Measurements from ENCODE around the gene GRIK5. TPM values are rescaled to one million over a fixed set of nuclear protein-coding genes. Genes with fewer than 3 reads are reported as not detected.

The GRIK5 gene, protein sequence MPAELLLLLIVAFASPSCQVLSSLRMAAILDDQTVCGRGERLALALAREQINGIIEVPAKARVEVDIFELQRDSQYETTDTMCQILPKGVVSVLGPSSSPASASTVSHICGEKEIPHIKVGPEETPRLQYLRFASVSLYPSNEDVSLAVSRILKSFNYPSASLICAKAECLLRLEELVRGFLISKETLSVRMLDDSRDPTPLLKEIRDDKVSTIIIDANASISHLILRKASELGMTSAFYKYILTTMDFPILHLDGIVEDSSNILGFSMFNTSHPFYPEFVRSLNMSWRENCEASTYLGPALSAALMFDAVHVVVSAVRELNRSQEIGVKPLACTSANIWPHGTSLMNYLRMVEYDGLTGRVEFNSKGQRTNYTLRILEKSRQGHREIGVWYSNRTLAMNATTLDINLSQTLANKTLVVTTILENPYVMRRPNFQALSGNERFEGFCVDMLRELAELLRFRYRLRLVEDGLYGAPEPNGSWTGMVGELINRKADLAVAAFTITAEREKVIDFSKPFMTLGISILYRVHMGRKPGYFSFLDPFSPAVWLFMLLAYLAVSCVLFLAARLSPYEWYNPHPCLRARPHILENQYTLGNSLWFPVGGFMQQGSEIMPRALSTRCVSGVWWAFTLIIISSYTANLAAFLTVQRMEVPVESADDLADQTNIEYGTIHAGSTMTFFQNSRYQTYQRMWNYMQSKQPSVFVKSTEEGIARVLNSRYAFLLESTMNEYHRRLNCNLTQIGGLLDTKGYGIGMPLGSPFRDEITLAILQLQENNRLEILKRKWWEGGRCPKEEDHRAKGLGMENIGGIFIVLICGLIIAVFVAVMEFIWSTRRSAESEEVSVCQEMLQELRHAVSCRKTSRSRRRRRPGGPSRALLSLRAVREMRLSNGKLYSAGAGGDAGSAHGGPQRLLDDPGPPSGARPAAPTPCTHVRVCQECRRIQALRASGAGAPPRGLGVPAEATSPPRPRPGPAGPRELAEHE
- not detected in 2 replicates for total RNA-seq

DNA sequence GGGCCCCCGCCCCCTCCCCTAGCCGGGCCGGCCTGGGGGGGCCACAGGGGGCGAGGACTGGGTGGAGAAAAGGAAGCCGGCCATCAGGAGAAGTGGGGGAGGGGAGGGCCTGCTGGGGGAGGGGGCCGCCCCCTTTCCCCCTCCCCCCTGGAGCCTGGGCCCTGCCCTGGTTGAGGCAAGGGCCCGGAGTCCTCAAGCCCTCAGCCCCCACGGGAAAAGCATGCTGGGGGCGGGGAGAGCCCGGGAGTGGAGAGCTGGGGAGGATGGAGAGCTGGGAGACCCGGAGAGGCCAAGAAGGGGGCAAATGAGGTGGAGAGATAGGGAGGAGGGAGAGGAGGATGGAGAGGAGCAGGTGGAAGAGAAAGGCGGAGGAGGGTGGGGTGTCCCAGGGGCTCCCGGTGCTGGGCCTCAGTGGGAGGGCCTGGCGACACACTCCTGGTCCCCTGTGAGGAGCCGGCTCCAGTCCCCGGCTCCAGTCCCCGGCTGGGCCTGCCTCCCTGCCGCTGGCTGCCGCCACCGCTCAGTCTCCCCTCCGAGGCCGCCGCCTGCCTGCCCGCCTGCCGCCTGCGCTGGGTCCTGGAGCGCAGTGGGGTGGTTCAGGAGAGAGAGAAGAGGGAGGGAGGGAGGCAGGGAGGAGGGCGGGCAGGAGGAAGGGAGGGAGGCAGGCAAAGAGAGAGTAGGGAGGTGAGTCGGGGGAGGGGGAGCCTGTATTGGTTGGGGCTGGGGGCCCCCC lies at the start of gene GRIK5:
Gene GRIK5 (minus strand): TSS at position 588 of the 733 bp plus-strand sequence. CDS start 4,436 bp downstream, outside the sequence.

DNA sequence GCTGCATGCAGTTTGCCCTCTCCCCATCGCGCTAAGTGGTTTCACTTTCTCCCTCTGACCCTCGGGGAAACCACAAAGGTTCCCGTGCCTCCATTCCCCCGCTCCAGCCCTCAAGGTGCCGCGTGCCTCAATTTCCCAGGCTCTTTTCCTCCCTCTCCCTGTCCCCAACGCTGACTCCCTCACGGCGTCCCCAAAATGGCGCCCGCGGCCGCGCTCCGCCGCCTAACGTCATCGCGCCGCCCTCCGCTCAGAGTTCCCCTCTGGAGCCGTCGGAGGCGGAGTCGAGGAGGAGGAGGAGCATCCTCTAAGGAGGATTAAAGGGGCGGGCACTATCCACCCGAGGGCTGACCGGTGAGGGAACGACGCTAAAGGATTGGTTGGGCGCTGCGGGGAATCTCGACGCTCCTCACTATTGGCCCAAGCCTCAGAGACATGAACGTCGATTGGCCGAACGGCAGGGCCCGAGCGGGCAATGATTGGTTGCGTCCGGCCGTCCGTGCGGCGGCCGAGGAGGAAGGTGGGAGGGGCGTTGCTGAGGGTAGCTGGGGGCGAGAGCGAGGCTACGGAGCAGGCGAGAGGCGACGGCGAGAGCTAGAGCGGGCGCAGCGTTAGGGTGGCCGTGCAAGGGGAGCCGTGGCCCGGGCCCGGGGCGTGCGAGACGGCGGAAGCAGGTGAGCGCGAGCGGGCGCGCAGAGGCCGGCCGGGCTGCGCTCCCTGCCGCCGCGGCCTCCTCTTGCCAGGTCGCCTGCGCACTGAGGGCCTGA lies 5.8 kb upstream of the GRIK5 start, which contains the start of gene ZNF574:
Gene ZNF574 (plus strand): TSS at position 551 of the 764 bp plus-strand sequence. CDS start 2,441 bp downstream, outside the sequence.

DNA sequence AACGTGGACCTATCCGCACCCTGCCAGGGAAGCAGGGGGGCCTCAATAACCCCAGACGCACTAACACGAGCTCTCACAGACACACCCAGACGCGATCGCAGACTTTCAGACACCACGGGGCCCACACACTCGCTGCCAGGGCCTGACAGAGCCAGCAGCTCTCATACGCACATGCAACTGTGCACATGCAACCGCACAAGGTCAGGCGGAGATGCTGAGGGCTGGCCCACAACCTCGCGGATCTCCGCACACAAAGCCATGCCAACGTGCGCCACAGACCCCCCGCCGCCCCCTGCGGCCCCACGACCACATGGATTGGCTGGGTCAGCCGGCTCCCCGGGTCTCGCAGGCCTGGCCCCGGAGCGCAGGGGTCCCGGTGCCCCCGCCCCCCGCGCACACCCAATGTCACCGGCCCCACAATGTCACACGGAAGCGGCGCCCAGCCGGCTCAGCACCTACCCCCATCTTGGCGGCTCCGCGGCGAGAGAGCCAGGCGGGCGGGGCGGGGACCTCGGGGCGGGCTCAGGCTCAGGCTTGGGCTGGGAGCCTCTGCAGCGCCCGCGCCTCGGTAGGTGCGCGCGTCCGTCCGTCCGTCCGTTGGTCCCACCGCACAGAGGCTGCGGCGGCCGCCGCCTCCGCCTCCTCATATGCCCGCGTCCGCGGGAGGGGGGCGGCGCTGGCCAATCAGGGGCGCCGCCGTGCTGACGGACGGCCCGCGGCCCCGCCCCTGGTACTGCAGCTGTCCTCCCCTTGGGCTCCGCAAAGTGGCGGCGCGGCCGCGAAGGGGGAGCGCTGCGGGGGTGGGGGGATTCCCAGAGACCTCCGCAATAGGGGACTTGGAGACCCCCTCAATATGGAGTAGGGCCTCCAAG lies 76.2 kb downstream of the GRIK5 start, which contains the start of gene ATP1A3:
Gene ATP1A3 (minus strand): TSS at position 619 of the 872 bp plus-strand sequence. CDS start 154 bp downstream, at position 465.

DNA sequence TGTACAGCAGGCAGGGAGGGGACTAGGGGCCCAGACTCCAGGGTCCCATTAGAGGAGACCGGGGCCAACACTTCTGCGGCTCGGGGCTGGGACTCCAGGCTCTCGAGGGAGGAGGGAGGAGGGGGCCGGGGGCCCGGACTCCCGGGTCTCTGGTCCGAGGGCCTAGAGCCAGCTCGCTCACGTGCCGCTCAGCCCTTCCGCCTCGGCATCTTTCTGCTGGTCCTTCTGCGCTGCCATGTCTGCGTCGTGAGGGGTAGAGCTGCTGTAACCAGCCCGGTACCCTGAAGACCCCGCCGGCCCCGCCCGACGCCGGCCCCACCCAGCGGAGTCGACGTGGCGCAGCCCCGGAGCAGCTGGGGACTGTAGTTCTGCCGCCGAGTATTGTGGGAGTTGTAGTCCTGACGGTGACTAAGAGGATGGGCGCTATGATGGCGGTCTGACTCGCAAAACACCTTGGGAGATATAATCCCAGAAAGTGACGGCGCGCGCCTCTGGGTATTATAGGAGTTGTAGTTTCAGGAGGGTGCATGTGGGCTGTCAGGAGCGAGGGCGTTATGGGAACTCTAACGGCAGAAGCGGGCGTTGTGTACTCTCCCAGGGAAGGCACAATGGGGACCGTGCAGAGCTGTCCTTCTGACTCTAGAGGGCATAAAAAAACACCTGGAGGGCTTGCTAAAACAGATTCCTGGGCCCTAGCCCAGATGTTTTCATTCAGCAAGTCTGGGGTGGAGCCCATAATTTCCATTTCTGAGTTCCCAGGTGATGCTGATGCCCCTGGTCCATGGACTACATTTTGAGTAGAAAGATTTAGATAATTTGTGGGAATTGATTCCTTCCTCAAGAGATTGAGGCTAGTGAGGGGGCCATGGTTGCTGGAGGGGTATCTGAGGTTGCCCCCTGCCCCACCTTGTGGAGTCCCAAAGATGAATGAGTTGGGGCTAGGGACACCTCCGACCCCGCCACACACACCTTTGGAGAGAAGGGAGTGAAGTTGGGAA lies 110.7 kb downstream of the GRIK5 start, which contains the start of gene RABAC1:
Gene RABAC1 (minus strand): TSS at position 266 of the 998 bp plus-strand sequence. CDS start 29 bp downstream, at position 237.

Other genes starting within 250 kb of the GRIK5 start
- gene LYPD4, start 225.5 kb downstream of the GRIK5 start, total RNA-seq, result not detected in 2 replicates
- not detected in 2 replicates for gene DMRTC2, start 225.2 kb downstream of the GRIK5 start, total RNA-seq
- gene RPS19, start 210.0 kb downstream of the GRIK5 start, total RNA-seq, result 929 and 2,881 TPM in 2 replicates
- 0.35 TPM in 1 of 2 replicates, not detected in the other for gene CD79A, start 192.9 kb downstream of the GRIK5 start, total RNA-seq
- gene ARHGEF1, start 187.0 kb downstream of the GRIK5 start, total RNA-seq, result 63.7 and 69.3 TPM in 2 replicates
- not detected in 2 replicates for gene ERFL, start 141.8 kb downstream of the GRIK5 start, total RNA-seq
- gene RABAC1, start 110.9 kb downstream of the GRIK5 start, total RNA-seq, result 300 and 373 TPM in 2 replicates
- gene ATP1A3, start 76.0 kb downstream of the GRIK5 start, total RNA-seq, result 0.29 and 0.89 TPM in 2 replicates
- 10.6 and 10.7 TPM in 2 replicates for gene ZNF574, start 6.0 kb upstream of the GRIK5 start, total RNA-seq
- under 0.01 and 0.18 TPM in 2 replicates for gene POU2F2, start 62.2 kb upstream of the GRIK5 start, total RNA-seq
- 22.0 and 35.2 TPM in 2 replicates for gene DEDD2, start 147.5 kb upstream of the GRIK5 start, total RNA-seq
- gene ZNF526, start 150.1 kb upstream of the GRIK5 start, total RNA-seq, result 5.8 TPM in 2 replicates
- gene GSK3A, start 172.4 kb upstream of the GRIK5 start, total RNA-seq, result 14.7 and 16.4 TPM in 2 replicates
- 34.0 and 37.2 TPM in 2 replicates for gene ERF, start 184.9 kb upstream of the GRIK5 start, total RNA-seq
- 28.5 and 34.0 TPM in 2 replicates for gene CIC, start 199.0 kb upstream of the GRIK5 start, total RNA-seq
- gene PRR19, start 231.9 kb upstream of the GRIK5 start, total RNA-seq, result 3.2 TPM in 1 of 2 replicates, not detected in the other
- gene PAFAH1B3, start 232.4 kb upstream of the GRIK5 start, total RNA-seq, result 44.4 and 55.8 TPM in 2 replicates
- gene TMEM145, start 243.1 kb upstream of the GRIK5 start, total RNA-seq, result under 0.01 TPM in 1 of 2 replicates, not detected in the other

All from myometrial cell (primary cell).